Mammary microvascular endothelial cell (primary cell): ENCODE measurements around the gene DHRS13. TPM values are rescaled to one million over a fixed set of nuclear protein-coding genes. Genes with fewer than 3 reads are reported as not detected.

Experiments
- total RNA-seq: library from RNA; depleted of rRNA; stranded (reverse); fragments of >200 nt; gene quantifications from 2 replicates; pipeline ENCODE4 v1.2.3, GENCODE V29; 2015

Gene DHRS13, protein sequence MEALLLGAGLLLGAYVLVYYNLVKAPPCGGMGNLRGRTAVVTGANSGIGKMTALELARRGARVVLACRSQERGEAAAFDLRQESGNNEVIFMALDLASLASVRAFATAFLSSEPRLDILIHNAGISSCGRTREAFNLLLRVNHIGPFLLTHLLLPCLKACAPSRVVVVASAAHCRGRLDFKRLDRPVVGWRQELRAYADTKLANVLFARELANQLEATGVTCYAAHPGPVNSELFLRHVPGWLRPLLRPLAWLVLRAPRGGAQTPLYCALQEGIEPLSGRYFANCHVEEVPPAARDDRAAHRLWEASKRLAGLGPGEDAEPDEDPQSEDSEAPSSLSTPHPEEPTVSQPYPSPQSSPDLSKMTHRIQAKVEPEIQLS
- 4.8 and 4.9 TPM in 2 replicates for total RNA-seq

DNA sequence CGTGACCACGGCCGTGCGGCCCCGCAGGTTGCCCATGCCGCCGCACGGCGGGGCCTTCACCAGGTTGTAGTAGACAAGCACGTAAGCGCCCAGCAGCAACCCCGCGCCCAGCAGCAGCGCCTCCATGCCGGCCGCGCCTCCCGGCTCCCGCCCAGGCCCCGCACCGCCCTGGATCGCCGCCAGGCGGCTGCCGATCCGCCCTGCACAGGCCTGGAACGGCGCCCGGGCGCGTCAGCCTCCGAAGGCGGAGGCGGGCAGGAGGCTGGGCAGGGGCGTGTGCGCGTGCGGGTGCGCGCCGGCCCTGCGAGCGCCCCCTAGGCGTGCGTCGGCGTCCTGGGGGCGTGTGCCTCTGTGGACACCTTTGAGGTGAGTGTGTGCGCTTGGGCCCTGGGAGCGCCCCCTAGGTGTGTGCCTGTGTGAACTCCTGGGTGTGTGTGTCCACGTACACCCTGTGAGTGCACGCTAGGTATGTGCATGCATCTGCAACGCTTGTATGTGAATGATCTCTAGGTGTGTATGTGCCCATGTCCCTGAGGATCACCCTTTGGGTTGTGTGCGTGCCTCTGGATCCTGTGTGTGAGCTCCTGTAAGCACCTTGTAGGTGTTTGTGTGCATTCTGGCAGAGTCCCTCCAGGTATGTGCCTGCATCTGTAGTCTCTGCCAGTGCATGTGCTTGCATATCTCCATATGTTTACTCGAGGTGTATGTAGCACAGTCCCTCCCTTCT, at the start of gene DHRS13:
TSS of gene DHRS13 (minus strand) at position 261 of the 727 bp plus-strand sequence. CDS start at position 126, 135 bp downstream.

GRCh38 chr17:28951428-28951990, 48.6 kb upstream of the DHRS13 start, which contains the start of gene PHF12:
Gene PHF12 (minus strand): TSS chr17:28951518. CDS start chr17:28950960, 558 bp downstream.

DNA sequence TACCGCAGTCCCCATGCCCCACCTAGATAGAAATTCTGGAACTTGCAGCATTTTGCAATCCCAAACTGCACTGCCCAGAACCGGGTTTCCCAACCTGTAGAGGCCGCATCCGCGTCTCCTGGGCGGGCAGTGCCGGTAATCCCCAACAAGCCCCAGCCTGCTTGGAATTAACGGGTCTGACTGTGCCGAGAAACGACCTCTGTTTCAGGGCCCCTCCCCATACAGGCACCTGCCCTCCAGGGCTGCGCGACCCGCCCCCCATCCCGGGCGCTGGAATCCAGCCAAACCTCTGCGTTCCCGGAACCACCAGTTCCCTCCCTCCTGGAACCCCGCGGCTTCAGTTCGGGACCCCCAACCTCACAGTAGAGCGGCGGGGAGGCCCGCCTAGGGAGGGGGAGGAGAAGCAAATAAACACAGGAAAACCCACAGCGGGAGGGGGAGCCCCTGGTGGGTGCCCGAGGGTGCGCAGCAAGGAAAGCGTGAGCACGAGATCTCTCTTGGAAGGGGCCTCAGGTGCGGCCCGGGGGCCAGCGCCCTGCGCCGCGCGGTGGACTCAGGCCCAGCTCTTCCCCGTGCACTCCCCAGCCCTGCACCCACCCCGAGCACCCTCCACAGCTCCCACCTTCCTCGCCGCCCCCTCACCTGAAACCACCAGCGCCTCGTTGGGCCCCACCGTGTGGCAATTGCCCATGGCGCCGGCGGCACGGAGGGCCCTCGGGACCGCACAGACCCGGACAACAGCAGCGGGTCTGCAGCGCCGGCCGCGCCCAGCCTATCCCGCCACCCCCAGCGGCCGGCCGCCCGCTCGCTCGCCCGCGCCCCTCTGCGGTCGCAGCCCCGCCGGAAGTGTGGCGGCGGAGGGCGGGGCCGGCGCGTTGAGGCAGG, 5.8 kb downstream of the DHRS13 start, which contains the start of gene FLOT2:
TSS of gene FLOT2 (minus strand) at position 850 of the 885 bp plus-strand sequence. CDS start at position 691, 159 bp downstream.

GRCh38 chr17:28854457-28855335, 48.2 kb downstream of the DHRS13 start, which contains the start of gene ERAL1:
Gene ERAL1 (plus strand): TSS chr17:28855016. CDS start chr17:28855035, 19 bp downstream.

Other genes with a start within 250 kb of the DHRS13 start
- gene SDF2, start 241.2 kb downstream of the DHRS13 start, total RNA-seq, result 40.2 and 44.2 TPM in 2 replicates
- 28.2 and 29.4 TPM in 2 replicates for gene SUPT6H, start 240.9 kb downstream of the DHRS13 start, total RNA-seq
- gene PROCA1, start 191.2 kb downstream of the DHRS13 start, total RNA-seq, result 0.94 TPM in 1 of 2 replicates, not detected in the other
- gene RAB34, start 185.2 kb downstream of the DHRS13 start, total RNA-seq, result 64.0 and 66.2 TPM in 2 replicates
- gene RPL23A, start 183.1 kb downstream of the DHRS13 start, total RNA-seq, result 731 and 742 TPM in 2 replicates
- gene TLCD1, start 176.8 kb downstream of the DHRS13 start, total RNA-seq, result 2.5 and 3.5 TPM in 2 replicates
- 1.6 and 3.7 TPM in 2 replicates for gene NEK8, start 174.3 kb downstream of the DHRS13 start, total RNA-seq
- 25.8 and 29.2 TPM in 2 replicates for gene TRAF4, start 159.1 kb downstream of the DHRS13 start, total RNA-seq
- 12.7 and 16.0 TPM in 2 replicates for gene FAM222B, start 60.3 kb downstream of the DHRS13 start, total RNA-seq
- 80.0 and 89.4 TPM in 2 replicates for gene ERAL1, start 48.1 kb downstream of the DHRS13 start, total RNA-seq
- 108 and 119 TPM in 2 replicates for gene FLOT2, start 5.3 kb downstream of the DHRS13 start, total RNA-seq
- 15.9 and 23.8 TPM in 2 replicates for gene PHF12, start 48.4 kb upstream of the DHRS13 start, total RNA-seq
- not detected in 2 replicates for gene SEZ6, start 103.0 kb upstream of the DHRS13 start, total RNA-seq
- gene PIPOX, start 140.1 kb upstream of the DHRS13 start, total RNA-seq, result 0.05 and 0.40 TPM in 2 replicates